GM18502 (cell line): ENCODE data around the gene PTCD1.

Experiments used
- ATAC-seq: cut with Tn5 transposase; IDR thresholded peaks from one replicate; pipeline ENCODE4 v1.9.1; 2021; ENCODE audit warnings: mild to moderate bottlenecking; ENCODE audit not compliant: unreplicated experiment, poor library complexity

Gene PTCD1

DNA sequence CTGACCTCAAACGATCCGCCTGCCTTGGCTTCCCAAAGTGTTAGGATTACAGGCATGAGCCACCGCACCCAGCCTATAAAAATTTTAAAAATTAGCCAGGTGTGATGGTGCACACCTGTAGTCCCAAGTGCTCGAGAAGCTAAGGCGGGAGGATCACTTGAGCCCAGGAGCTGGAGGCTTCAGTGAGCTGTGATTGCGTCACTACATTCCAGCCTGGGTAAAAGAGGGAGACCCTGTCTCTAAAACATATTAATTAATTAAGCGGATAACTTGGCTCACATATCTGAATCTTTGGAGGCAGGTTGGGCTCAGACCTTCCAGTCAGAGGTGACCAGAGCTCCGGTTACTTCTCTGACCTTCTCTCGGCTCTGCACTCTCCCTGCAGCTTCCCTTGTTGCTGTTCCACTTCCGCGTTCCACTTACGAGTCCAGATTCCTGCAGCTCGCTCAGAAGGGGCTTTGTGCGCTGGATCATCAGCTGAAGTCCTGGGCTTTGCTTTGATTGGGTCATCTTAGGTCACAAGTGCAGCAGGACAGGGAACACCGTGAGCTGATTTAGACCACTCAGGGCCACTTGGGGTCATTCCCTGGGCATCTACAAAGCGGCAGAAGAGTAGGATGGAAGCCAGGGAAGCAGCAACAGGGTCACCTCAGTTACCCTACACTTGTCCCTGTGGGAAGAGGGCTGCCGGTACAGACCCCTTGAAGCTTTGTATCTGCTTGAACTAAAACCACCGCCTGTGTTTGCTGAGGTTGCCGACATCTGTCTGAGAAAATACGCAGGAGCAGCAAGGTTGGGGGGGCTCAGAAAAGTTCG is 66.1 kb downstream of the PTCD1 start:
- ATAC-seq, result no peak

DNA sequence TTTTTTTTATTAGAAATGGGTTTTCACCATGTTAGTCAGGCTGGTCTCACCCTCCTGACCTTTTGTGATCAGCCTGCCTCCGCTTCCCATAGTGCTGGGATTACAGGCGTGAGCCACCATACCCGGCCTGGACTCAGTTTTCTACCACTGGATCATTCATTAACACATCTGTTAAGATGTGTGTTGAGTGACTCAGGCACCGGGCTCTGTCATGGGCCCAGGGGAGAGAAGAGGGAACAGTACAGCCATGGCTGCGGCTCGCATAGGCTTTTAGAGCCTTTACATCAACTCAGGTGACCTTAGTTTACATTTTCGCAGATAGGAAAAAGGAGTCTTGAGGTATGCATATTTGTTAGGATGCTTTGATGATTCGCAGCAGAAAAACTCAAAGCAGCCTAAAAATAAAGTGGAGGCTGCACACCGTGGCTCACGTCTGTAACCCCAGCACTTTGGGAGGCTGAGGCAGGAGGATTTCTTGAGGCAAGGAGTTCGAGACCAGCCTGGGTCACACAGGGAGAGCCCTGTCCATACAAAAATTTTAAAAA is 67.2 kb downstream of the PTCD1 start:
- ATAC-seq, result no peak

DNA sequence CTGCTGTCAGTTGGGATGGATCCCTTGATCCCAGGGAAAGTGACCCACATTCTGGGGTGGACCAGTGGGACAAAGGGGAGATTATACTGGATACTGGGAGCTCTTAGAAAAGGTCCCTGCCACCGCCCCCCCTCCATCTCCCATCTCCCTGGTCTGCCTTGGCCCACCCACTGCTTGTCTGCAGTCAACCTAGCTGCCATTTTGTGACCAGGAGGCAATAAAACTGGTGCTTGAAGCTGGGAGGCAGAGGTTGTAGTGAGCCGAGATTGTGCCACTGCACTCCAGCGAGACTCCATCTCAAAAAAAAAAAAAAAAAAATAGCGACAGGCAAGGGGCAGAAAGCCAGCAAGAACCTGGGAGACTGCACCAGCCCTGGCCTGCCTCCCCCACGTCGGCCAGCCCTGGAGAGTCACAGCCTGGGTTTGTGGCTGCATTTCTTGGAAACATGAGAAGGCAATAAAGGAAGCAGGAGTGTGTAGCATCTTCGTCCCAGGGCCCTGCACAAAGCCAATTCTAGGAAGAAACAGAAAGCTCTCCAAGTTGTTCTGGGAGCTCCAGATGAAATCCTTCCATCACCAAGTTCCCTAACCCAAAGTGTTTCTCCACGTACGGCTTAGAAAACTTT is 68.7 kb downstream of the PTCD1 start:
- no peak for ATAC-seq

DNA sequence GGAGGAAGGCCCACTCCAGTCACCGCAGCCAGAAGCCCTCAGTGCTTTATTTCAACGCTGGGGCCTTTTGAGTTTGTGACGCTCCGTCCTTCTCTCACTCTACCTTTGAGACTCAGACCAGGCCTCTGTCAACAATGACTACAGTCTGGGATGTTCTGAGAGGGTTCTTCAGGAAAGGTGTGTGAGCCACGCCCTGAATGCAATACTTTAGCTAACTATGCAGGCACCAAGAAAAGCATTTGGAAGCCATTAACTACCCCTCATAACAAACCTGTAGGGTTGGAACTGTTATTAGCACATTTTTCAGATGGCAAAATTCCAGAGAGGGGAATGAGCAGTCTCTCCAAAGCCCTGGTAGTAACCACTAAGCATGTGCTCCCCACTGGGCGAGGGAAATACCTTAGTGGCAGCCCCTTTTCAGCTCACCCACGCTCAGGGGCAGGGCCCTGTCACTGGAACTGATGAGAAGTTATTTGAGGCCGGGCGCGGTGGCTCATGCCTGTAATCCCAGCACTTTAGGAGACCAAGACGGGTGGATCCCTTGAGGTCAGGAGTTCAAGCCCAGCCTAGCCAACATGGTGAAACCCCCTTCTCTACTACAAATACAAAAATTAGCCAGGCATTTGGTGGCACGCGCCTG is 69.7 kb downstream of the PTCD1 start:
- no peak for ATAC-seq
